Measurements from ENCODE around the gene LARGE1. TPM values are rescaled to one million over a fixed set of nuclear protein-coding genes. Genes with fewer than 3 reads are reported as not detected.

LARGE1 gene
- total RNA-seq, 3 donors from 2014 or later, result 23.6 to 27.8 (median 26.1) TPM

GRCh38 chr22:33666279-33666960 is 253.9 kb downstream of the LARGE1 start:
- Histone ChIP-seq H3K4me1 (no peaks in the 10 kb centered on the region), H3K27ac (no peak overlapping the region), H3K4me3 (no peak overlapping the region), H3K9me3 (no peaks in the 10 kb centered on the region), H3K36me3 (no peaks in the 10 kb centered on the region), H3K27me3 (no peaks in the 10 kb centered on the region)
- DNase-seq (ENCODE audit: low spot score in 2 of 2), result no peak
- TF ChIP-seq POLR2A (IDR thresholded peaks at IDR 0.05) (no peak), POLR2AphosphoS5 (IDR thresholded peaks at IDR 0.05) (no peak), CTCF (IDR thresholded peaks at IDR 0.05) (no peak)
- intact Hi-C loops (cut with DNase I; ENCODE audit: low total_unique reads), result no loop called here

GRCh38 chr22:33659448-33659847 is 260.8 kb downstream of the LARGE1 start:
- peak overlapping the region in 1 of 2 donors; percentile 64 for H3K27ac ChIP-seq
- DNase-seq (ENCODE audit: low spot score in 2 of 2), result peak in 1 of 2 donors; percentile 27

GRCh38 chr22:33658775-33659174 is 261.5 kb downstream of the LARGE1 start:
- intact Hi-C loops (cut with DNase I; ENCODE audit: low total_unique reads), result no loop called here
- Histone ChIP-seq H3K27ac (peak overlapping the region in 1 of 2 donors; percentile 64), H3K27me3 (no peaks in the 10 kb centered on the region), H3K4me3 (no peak overlapping the region), H3K36me3 (no peaks in the 10 kb centered on the region), H3K4me1 (no peaks in the 10 kb centered on the region), H3K9me3 (no peaks in the 10 kb centered on the region)
- no peak for TF ChIP-seq CTCF (IDR thresholded peaks at IDR 0.05)
- no peak for TF ChIP-seq POLR2A (IDR thresholded peaks at IDR 0.05)
- TF ChIP-seq POLR2AphosphoS5 (IDR thresholded peaks at IDR 0.05), result peak in 2 of 3 donors; percentile 68 to 82
- DNase-seq (ENCODE audit: low spot score in 2 of 2), result peak in 1 of 2 donors; percentile 22

More at GRCh38 chr22:33659448-33659847, 260.8 kb downstream of the LARGE1 start:
- no peaks in the 10 kb centered on the region for H3K9me3 ChIP-seq
- H3K4me1 ChIP-seq, result no peaks in the 10 kb centered on the region
- H3K36me3 ChIP-seq, result no peaks in the 10 kb centered on the region
- no peaks in the 10 kb centered on the region for H3K27me3 ChIP-seq
- intact Hi-C loops (cut with DNase I; ENCODE audit: low total_unique reads), result no loop called here
- H3K4me3 ChIP-seq, result no peak overlapping the region
- TF ChIP-seq CTCF (IDR thresholded peaks at IDR 0.05), result no peak
- TF ChIP-seq POLR2A (IDR thresholded peaks at IDR 0.05), result no peak
- TF ChIP-seq POLR2AphosphoS5 (IDR thresholded peaks at IDR 0.05), result peak in 1 of 3 donors; percentile 43

GRCh38 chr22:33657670-33658069 is 262.6 kb downstream of the LARGE1 start:
- no peak for TF ChIP-seq CTCF (IDR thresholded peaks at IDR 0.05)
- TF ChIP-seq POLR2AphosphoS5 (IDR thresholded peaks at IDR 0.05), result no peak
- TF ChIP-seq POLR2A (IDR thresholded peaks at IDR 0.05), result no peak
- H3K27ac ChIP-seq, result peak overlapping the region in 1 of 2 donors; percentile 22
- intact Hi-C loops (cut with DNase I; ENCODE audit: low total_unique reads), result no loop called here

GRCh38 chr22:33656808-33657628 is 263.3 kb downstream of the LARGE1 start:
- TF ChIP-seq POLR2A (IDR thresholded peaks at IDR 0.05) (no peak), POLR2AphosphoS5 (IDR thresholded peaks at IDR 0.05) (no peak), CTCF (IDR thresholded peaks at IDR 0.05) (no peak)
- peak overlapping the region in 1 of 2 donors; percentile 22 for H3K27ac ChIP-seq
- no peaks in the 10 kb centered on the region for H3K36me3 ChIP-seq
- no peaks in the 10 kb centered on the region for H3K27me3 ChIP-seq
- H3K9me3 ChIP-seq, result no peaks in the 10 kb centered on the region
- H3K4me3 ChIP-seq, result no peak overlapping the region
- no peaks in the 10 kb centered on the region for H3K4me1 ChIP-seq
- intact Hi-C loops (cut with DNase I; ENCODE audit: low total_unique reads), result no loop called here
- no peak for DNase-seq (ENCODE audit: low spot score in 2 of 2)

More at GRCh38 chr22:33657670-33658069, 262.6 kb downstream of the LARGE1 start:
- DNase-seq (ENCODE audit: low spot score in 2 of 2), result no peak
- H3K9me3 ChIP-seq, result no peaks in the 10 kb centered on the region
- no peak overlapping the region for H3K4me3 ChIP-seq
- H3K27me3 ChIP-seq, result no peaks in the 10 kb centered on the region
- H3K4me1 ChIP-seq, result no peaks in the 10 kb centered on the region
- H3K36me3 ChIP-seq, result no peaks in the 10 kb centered on the region
